Testis (tissue), 3 donors: ENCODE data around the gene PBX2. TPM values are rescaled to one million over a fixed set of nuclear protein-coding genes. Genes with fewer than 3 reads are reported as not detected.

Experiments
- DNase-seq: peaks from one replicate; pipeline ENCODE4 v3.0.0-alpha.2; 2019
- H3K27ac ChIP-seq, 2 donors: fragments of 200-600 bp; sonication (generic); one replicate each; pipeline ENCODE4 v1.5.1; 2019
- H3K27me3 ChIP-seq: fragments of 200-600 bp; sonication (generic); one replicate; pipeline ENCODE4 v1.5.1; 2019
- H3K36me3 ChIP-seq: fragments of 200-600 bp; sonication (generic); one replicate; pipeline ENCODE4 v1.5.1; 2017; ENCODE audit warnings: low read depth; ENCODE audit errors: missing control alignments
- H3K4me1 ChIP-seq: fragments of 200-600 bp; sonication (generic); one replicate; pipeline ENCODE4 v1.5.1; 2019
- H3K4me3 ChIP-seq, 2 donors: fragments of 200-600 bp; sonication (generic); one replicate each; pipeline ENCODE4 v1.5.1; 2017 to 2019
- H3K9me3 ChIP-seq: fragments of 200-600 bp; sonication (generic); one replicate; pipeline ENCODE4 v1.5.1; 2017
- POLR2A ChIP-seq: fragments of 450-650 bp; IDR thresholded peaks from one replicate; pipeline ENCODE4 v1.6.1; 2017; ENCODE audit warnings: antibody characterized with exemption, mild to moderate bottlenecking, moderate library complexity
- WGBS, 2 donors: methylation state at CpG; one replicate each; pipeline ENCODE4 v1.1.5; 2018; 5-methylcytosine and 5-hydroxymethylcytosine counted together
- intact Hi-C: fragments of 100-400 bp; cut with DNase I; formaldehyde crosslinking; loops from one replicate; pipeline ENCODE4 v1.15.1; 2023; ENCODE audit warnings: low total_unique reads
- polyA plus RNA-seq: library from polyadenylated mRNA; stranded (reverse); fragments of 350-450 nt; fragmentation: Illumina TruSeq; extraction: RNeasy Lipid Tissue Mini Kit (QIAGEN cat#74804); gene quantifications from one replicate; pipeline ENCODE4 v1.2.3, GENCODE V29; 2014; ENCODE audit warnings: low read depth, low replicate concordance; ENCODE audit not compliant: insufficient read depth
- total RNA-seq, 2 donors: library from RNA; depleted of rRNA; stranded (reverse); fragments of >200 nt; gene quantifications; one replicate each; pipeline ENCODE4 v1.2.3, GENCODE V29; 2016
- TF ChIP-seq, protein P1 (sequence below), 3 experiments: fragments of 450-650 bp in 2 of 3; fragments of 200-600 bp in 1 of 3; sonication (generic) in 1 of 3; IDR thresholded peaks; one replicate each; pipeline ENCODE4 v1.5.1; 2016 to 2019; ENCODE audit warnings: antibody characterized with exemption in 3 of 3, mild to moderate bottlenecking in 2 of 3, moderate library complexity in 1 of 3

PBX2 gene
- total and polyA plus RNA-seq, 3 donors from 2014 or later: 65.0 to 111 (median 97.9) TPM

DNA sequence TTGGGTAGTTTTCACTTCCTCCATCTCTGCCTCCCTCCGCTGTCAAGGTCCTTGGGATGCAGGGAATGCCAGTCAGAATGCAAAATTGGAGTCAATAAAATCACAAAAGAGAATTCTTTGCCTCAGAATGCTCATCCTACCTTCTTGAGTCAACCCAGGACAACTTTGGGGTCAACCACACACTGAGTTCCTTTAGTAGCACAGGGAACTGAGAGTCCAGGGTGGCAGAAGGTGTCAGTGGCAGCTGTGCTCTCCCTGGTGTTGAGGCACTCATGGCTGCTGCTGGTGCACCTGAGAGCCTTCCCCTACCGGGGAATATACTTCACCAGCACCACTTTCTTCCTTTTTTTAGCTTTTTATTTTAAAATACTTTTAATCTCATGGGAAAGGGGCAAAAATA, 34.7 kb upstream of the PBX2 start:
- WGBS, 2 donors: 76 to 86% methylated on average over 2 of the region's 2 CpGs
- no peak for DNase-seq
- intact Hi-C loops: no loop called here
- H3K27ac ChIP-seq: no peak overlapping the region
- no peaks in the 10 kb centered on the region for H3K27me3 ChIP-seq
- H3K4me1 ChIP-seq: no peaks in the 10 kb centered on the region
- no peak overlapping the region for H3K4me3 ChIP-seq
- H3K36me3 ChIP-seq: no peaks in the 10 kb centered on the region
- no peak for TF ChIP-seq POLR2A
- TF ChIP-seq, protein P1, sequence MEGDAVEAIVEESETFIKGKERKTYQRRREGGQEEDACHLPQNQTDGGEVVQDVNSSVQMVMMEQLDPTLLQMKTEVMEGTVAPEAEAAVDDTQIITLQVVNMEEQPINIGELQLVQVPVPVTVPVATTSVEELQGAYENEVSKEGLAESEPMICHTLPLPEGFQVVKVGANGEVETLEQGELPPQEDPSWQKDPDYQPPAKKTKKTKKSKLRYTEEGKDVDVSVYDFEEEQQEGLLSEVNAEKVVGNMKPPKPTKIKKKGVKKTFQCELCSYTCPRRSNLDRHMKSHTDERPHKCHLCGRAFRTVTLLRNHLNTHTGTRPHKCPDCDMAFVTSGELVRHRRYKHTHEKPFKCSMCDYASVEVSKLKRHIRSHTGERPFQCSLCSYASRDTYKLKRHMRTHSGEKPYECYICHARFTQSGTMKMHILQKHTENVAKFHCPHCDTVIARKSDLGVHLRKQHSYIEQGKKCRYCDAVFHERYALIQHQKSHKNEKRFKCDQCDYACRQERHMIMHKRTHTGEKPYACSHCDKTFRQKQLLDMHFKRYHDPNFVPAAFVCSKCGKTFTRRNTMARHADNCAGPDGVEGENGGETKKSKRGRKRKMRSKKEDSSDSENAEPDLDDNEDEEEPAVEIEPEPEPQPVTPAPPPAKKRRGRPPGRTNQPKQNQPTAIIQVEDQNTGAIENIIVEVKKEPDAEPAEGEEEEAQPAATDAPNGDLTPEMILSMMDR (IDR thresholded peaks at IDR 0.05): no peak
- H3K9me3 ChIP-seq: no peaks in the 10 kb centered on the region

DNA sequence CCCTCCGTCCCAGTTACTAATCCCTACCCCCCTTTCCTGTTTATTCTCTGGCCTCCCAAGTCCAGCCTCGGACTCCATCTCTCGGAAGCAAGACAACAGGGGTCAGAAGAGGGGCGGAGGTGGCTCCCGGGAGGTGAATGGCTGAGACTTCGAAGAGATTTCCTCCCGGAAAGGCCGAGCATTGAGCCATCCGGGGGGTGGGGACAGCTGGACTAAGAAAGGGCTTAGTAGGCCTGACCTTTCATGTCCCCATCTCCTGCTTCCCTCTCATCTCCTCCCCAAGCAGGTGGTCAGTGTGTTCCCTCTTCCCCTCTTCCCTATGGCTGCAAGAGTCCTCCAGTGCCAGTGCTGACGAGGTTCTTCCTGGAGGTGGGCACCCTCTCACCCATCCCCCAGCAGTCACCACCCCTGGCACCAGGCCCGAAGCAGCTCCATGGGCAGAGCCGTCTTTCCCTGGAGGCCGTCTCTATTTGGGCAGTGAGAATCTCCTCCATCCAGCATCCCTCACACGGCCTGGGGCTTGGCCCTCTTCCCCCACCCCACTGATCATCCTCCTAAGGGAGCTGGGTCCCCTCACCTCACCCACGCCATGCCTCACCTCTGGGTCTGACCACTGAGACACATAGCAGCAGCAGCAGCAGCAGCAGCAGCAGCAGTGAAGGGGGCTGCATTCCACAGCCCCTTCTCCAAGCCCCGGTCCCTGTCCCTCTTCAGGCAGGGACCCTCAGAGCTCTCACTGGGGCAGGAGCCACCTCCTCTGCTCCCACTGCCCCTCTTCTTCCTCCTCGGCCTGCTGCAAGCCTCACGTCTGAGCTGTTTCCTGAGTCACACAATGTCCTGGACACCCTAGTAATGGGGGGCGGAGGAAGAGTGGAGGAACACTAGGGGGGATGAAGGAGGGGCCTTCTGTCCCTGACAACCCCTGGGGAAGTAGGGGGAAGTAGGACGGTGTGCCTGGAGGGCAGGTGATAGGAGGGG, 33.5 kb upstream of the PBX2 start, which contains the start of gene NOTCH4:
NOTCH4 (minus strand) TSS at position 810 of the 978 bp plus-strand sequence; CDS start at position 671, 139 bp downstream.
- Histone ChIP-seq H3K27ac (no peak within 1 kb of the TSS), H3K27me3 (no peaks in the 10 kb centered on the region)
- DNase-seq: no peak

DNA sequence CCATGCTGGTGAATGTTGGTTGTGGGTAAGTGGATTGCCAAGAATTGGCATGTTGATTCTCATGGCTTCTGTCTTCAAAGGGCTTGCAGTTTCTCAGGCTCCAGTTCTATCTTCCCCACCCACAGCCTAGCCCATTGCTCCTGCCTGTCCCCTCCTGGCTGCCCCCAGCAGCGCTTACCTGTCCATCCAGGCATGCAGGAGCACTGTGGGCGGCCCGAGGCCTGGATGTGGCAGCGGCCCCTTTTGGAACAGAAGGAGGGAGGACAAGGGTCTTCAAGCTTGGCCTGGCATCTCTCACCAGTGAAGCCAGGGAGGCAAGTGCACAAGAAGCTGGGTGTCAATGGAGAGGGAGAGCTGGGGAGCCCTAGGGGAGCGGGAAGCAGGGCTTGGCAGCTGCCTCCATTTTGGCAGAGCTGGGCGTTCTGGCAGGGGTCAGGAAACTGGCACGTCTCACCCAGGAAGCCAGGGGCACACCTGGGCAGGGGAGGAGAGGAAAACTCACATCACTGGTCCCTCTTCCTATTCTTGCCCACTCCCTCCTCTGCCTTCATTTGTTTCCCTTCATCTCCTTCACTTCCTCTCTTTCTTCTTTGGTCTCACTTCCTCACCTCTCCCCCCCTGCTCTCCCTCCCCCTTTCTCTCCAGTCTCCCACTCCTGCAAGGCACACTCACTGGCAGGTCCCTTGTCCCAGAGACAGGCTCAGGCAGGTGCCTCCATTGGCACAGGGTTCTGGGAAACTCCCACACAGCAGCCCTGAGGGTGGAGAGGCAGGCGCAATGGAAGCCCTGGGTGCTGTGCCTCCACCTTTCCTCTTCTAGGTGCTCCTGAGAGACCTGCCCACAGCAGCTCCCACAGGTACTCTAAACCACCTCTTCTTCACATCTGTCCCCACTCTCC, 32.6 kb upstream of the PBX2 start:
- TF ChIP-seq POLR2A: no peak
- TF ChIP-seq, protein P1 (IDR thresholded peaks at IDR 0.05): no peak
- no peaks in the 10 kb centered on the region for H3K4me1 ChIP-seq
- no peak for DNase-seq
- 83 to 84% methylated on average over 8 of the region's 8 CpGs for WGBS, 2 donors
- H3K27ac ChIP-seq: no peak overlapping the region
- no peak overlapping the region for H3K4me3 ChIP-seq
- H3K36me3 ChIP-seq: no peaks in the 10 kb centered on the region
- no peaks in the 10 kb centered on the region for H3K9me3 ChIP-seq
- no peaks in the 10 kb centered on the region for H3K27me3 ChIP-seq
- intact Hi-C loops: no loop called here

More for the DNA sequence above, 33.5 kb upstream of the PBX2 start, which contains the start of gene NOTCH4:
- H3K36me3 ChIP-seq: no peaks in the 10 kb centered on the region
- WGBS, 2 donors: 65 to 68% methylated on average over 19 to 20 of the region's 20 CpGs
- H3K4me3 ChIP-seq: no peak within 1 kb of the TSS
- no peaks in the 10 kb centered on the region for H3K9me3 ChIP-seq
- intact Hi-C loops: no loop called here
- no peak for TF ChIP-seq POLR2A
- TF ChIP-seq, protein P1 (IDR thresholded peaks at IDR 0.05): no peak
- H3K4me1 ChIP-seq: no peaks in the 10 kb centered on the region

DNA sequence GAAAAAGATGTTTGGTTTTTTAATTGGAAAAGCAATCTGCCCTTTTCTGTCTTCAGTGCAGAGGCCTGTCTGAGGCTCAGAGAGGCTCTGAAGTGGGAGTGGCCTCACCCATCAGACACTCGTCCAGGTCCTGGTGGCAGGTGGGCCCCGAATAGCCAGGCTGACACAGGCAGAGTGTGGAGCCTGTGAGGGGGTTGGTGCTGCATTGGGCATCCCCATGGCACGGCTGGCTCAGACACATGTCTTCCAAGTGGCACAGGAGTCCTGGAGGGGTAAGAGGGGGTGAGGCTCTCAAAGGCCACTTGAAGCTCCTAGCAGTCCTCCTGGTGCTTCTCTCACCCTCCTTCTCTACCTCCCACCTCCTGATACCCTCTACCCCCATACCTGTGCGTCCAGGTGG, 30.0 kb upstream of the PBX2 start:
- intact Hi-C loops: no loop called here
- no peak for DNase-seq
- H3K9me3 ChIP-seq: no peaks in the 10 kb centered on the region
- 63 to 72% methylated on average over 4 of the region's 4 CpGs for WGBS, 2 donors
- no peaks in the 10 kb centered on the region for H3K36me3 ChIP-seq
- no peak overlapping the region for H3K27ac ChIP-seq
- TF ChIP-seq, protein P1 (IDR thresholded peaks at IDR 0.05): no peak
- TF ChIP-seq POLR2A: no peak
- H3K4me3 ChIP-seq: no peak overlapping the region
- H3K27me3 ChIP-seq: no peaks in the 10 kb centered on the region
- no peaks in the 10 kb centered on the region for H3K4me1 ChIP-seq
